K562 (cell line): ENCODE measurements around the gene PATL2. TPM values are rescaled to one million over a fixed set of nuclear protein-coding genes. Genes with fewer than 3 reads are reported as not detected.
A peak's percentile ranks its signal among the peaks of the same experiment; 100 is the strongest.

Source experiments
- DMBX1 ChIP-seq: fragments of 250-450 bp; sonication (Bioruptor Pico); IDR thresholded peaks from 2 replicates; pipeline ENCODE4 v1.8.0; 2022; ENCODE audit warnings: inconsistent platforms, mild to moderate bottlenecking, moderate library complexity, borderline replicate concordance
- E2F6 ChIP-seq, 2 experiments: IDR thresholded peaks; 2 replicates each; pipeline ENCODE4 v1.6.1; 2011; ENCODE audit warnings: borderline replicate concordance in 1 of 2, control low read depth in 1 of 2, low read depth in 1 of 2, low read length in 1 of 2, mild to moderate bottlenecking in 1 of 2, mixed read lengths in 1 of 2, moderate library complexity in 1 of 2; ENCODE audit not compliant: insufficient read depth in 1 of 2, insufficient read length in 1 of 2, poor library complexity in 1 of 2, severe bottlenecking in 1 of 2; ENCODE audit errors: extremely low read depth in 1 of 2
- ELF2 ChIP-seq: fragments of 250-450 bp; sonication (Bioruptor Pico); IDR thresholded peaks from 2 replicates; pipeline ENCODE4 v1.5.0; 2021; ENCODE audit warnings: mild to moderate bottlenecking
- EP400 ChIP-seq: fragments of 450-650 bp; IDR thresholded peaks from 2 replicates; pipeline ENCODE4 v1.6.1; 2017; ENCODE audit warnings: antibody characterized with exemption, mild to moderate bottlenecking, moderate library complexity
- FOXK2 ChIP-seq, 2 experiments: fragments of 450-650 bp; IDR thresholded peaks in 1 of 2; conservative IDR thresholded peaks in 1 of 2; 2 replicates each; pipeline ENCODE4 v1.6.1; 2016; ENCODE audit warnings: low read depth in 2 of 2, mild to moderate bottlenecking in 1 of 2
- MGA ChIP-seq: fragments of 450-650 bp; IDR thresholded peaks from 2 replicates; pipeline ENCODE4 v1.6.1; 2016; ENCODE audit warnings: mild to moderate bottlenecking, moderate library complexity
- POLR2AphosphoS2 ChIP-seq: IDR thresholded peaks from 2 replicates; pipeline ENCODE4 v1.6.1; 2012; ENCODE audit warnings: low read length, improper control_type of control experiment
- PREB ChIP-seq: sonication (generic); formaldehyde crosslinking; IDR thresholded peaks from 2 replicates; pipeline ENCODE4 v1.8.1; 2023; ENCODE audit warnings: mild to moderate bottlenecking, missing genetic modification reagents
- SMARCC2 ChIP-seq: fragments of 450-650 bp; IDR thresholded peaks from 2 replicates; pipeline ENCODE4 v1.6.1; 2017; ENCODE audit warnings: antibody characterized with exemption, moderate library complexity, mild to moderate bottlenecking, low read depth
- SPI1 ChIP-seq: IDR thresholded peaks from 2 replicates; pipeline ENCODE4 v1.6.1; 2011; ENCODE audit warnings: low read depth, low read length, control low read depth, borderline replicate concordance
- TAF7 ChIP-seq: fragments of 450-650 bp; IDR thresholded peaks from 2 replicates; pipeline ENCODE4 v1.6.1; 2016; ENCODE audit warnings: missing genetic modification characterization, missing compliant biosample characterization
- ZNF263 ChIP-seq: sonication (generic); formaldehyde crosslinking; IDR thresholded peaks from 2 replicates; pipeline ENCODE4 v1.8.0; 2022; ENCODE audit warnings: mild to moderate bottlenecking, missing genetic modification reagents, borderline replicate concordance
- ZNF766 ChIP-seq: fragments of 200-800 bp; sonication (Bioruptor generic); conservative IDR thresholded peaks from 2 replicates; pipeline ENCODE4 v1.6.1; 2016; ENCODE audit warnings: missing genetic modification characterization, missing compliant biosample characterization
- polyA plus RNA-seq, 8 experiments: library from polyadenylated mRNA; depleted of rRNA in 4 of 8; stranded (reverse) in 5 of 8; unstranded in 3 of 8; fragments of >200 nt; fragmentation: Nextera tagmentation in 2 of 8; fragmentation: Illumina TruSeq in 1 of 8; extraction: Ambion mirVana in 2 of 8; extraction: Trizol in 1 of 8; gene quantifications; 2 replicates each; pipeline versions ENCODE4 v1.2.1 to v1.2.3, GENCODE V29; 2011 to 2014; ENCODE audit warnings: inconsistent platforms in 1 of 8, missing spikeins in 1 of 8
- total RNA-seq, 7 experiments: library from RNA; depleted of rRNA in 6 of 7; stranded (reverse); fragments of >200 nt in 6 of 7; fragmentation: Illumina TruSeq in 2 of 7; extraction: Trizol in 2 of 7; gene quantifications; 2 replicates each; pipeline versions ENCODE4 v1.2.1 to v1.2.3, GENCODE V29; 2011 to 2021; ENCODE audit warnings: low replicate concordance in 1 of 7

PATL2 gene
- total and polyA plus RNA-seq, 9 of the 15 experiments (the other 6 are each of a cell fraction or from before 2014, with no cell fraction given): 0.42 to 1.1 (median 0.86) TPM

- TF ChIP-seq MGA (peak; percentile 90), FOXK2 (conservative IDR thresholded peaks at IDR 0.05 in 1 of 2, IDR thresholded peaks at IDR 0.05 in 1 of 2; ENCODE audit: low read depth in 2 of 2) (no peak), DMBX1 (CRISPR knock-in tag) (0 out of 2 replicates have a peak, but pooled peaks have one; percentile 36), ZNF263 (CRISPR knock-in tag) (0 out of 2 replicates have a peak, but pooled peaks have one; percentile 17), EP400 (peak; percentile 4; the same call in 1 of the 2 replicates), PREB (CRISPR knock-in tag) (peak; percentile 14; the same call in 1 of the 2 replicates), POLR2AphosphoS2 (no peak; the same call in 1 of the 2 replicates), E2F6 (IDR thresholded peaks at IDR 0.05; ENCODE audit: borderline replicate concordance in 1 of 2, extremely low read depth in 1 of 2, insufficient read depth in 1 of 2, insufficient read length in 1 of 2, low read depth in 1 of 2, low read length in 1 of 2, poor library complexity in 1 of 2, severe bottlenecking in 1 of 2) (peak in 1 of 2 experiments; percentile 88), ELF2 (CRISPR knock-in tag) (no peak), ZNF766 (CRISPR knock-in tag) (no peak), SMARCC2 (no peak), SPI1 (peak; percentile 13; the same call in 1 of the 2 replicates), TAF7 (tag) (no peak)
Measured at GRCh38 chr15:44711743-44712345, 721 bp upstream of the PATL2 start (continued).
